GM18907 (cell line): Measurements from ENCODE around the gene RBSN.

ENCODE experiments used
- ATAC-seq: cut with Tn5 transposase; IDR thresholded peaks from one replicate; pipeline ENCODE4 v1.9.1; 2021; ENCODE audit warnings: mild to moderate bottlenecking, moderate library complexity; ENCODE audit not compliant: unreplicated experiment

Gene RBSN

DNA sequence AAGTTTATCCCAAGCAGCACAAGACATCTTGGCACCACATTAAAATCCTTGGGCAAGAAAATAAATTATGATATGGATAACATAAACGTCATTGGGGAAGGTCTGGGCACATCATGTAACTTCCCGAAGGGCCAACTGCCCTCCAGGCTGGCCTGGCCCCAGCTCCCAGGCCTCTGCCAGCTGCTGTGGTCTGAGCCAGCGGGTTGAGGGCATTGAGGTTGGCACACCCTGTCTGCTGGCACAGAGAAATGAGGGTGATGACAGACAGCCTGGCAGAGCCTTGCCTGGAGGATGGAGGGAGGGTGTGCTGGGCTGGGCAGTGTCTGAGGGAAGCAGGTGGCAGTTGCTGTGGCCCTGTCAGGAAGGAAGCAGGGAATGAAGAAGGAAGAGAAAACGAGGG is 3.3 kb upstream of the RBSN start:
- ATAC-seq: no peak

DNA sequence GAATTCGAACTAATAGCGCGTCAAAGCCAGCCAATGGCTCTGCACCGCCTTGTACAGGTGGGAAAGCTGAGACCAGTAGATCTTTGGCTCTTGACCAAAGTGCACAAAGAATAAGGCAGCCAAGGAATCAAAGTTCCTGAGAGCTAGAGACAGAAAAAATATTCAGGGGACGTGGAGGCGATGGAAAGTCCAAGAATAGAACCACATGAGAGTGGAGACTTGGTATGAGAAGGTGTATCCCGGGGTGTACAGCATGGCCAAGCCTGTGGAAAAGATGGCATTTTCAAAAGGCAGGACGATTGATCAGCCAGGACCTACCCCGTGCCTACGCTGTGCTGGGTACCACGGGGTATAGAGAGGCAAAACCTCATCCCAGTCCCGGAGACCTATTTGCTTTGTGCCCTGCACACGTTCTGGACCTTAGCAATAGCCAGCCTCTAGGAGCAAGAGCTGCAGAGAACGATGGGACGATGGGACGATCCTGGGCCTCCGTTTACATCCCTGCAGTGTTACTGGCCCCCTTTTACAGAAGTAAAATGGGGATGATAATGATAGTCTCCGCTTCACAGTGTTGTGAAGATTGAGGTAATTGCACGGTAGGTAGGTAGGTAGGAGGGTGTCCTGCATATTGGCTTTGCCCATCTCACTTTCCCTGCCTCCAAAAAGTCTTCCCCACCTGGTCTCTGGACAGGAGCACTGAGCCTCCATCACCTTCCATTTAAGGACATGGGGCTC is 583 bp upstream of the RBSN start:
- peak; percentile 28 for ATAC-seq

DNA sequence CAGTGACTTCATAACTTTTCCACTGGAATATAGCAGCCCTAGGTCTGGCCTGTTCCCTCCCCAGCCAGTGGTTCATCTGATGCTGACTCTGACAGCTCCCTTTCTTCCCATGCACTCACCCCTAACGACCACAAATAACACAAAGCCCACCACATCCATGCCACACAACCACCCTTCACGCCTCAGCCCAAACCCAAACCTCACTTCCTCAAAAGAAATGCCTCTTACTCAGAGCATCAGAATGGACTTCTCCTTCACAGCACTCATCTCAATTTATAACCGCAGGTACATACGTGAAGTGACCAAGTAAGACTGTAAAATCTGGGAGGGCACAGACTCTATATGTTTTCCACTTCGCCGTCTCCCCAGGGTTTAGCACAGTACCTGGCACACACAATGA is 1.1 kb downstream of the RBSN start:
- no peak for ATAC-seq

DNA sequence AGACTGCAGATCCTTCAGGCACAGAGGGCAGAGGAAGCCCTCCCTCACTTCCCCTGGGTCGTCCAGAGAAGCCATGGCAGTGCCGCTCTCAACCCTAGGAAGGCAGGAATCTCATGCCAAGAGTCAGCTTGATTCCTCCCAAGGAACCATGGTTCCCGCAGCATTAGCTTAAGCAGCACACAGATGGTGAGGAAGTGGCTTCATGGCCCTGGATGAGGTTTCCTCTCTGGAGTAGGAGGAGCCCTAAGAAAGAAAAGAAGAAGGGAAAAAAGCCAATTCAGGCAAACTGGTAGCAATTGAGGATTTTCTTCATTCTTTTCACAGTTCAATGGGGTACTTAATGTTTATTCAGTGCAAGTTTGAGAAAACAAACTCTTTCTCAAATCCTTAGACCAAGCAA is 2.9 kb downstream of the RBSN start:
- ATAC-seq: no peak

DNA sequence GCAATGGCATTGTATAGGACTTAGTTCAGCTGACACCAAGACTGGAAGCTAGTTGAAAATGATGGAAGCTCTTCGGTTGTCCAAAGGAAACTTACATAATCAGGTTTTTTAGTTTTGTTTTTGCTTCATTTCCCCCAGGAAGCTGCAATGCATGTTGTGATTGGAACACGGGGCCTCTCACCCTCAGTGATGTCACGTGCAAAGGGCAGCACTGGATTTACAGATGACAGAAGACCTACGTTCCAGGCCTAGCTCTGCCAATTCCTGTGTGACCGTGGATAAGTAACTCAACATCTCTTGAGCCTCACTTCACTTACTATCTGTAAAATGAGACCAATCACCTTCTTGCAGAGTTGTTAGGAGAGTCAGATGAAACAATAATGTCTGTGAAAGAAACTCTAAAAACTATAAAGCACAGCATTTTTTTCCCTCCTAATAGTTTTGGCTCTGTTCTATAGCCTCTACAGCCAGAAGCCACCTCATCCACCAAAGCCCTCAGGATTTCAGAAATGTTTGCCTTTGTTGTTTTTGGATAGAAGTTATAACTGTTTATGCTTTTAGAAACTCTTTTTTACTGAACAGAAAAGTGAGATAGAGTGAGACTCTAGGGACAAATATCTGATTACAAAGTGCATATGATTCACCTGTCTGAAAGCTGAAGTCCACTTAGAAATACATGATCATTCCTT is 4.6 kb downstream of the RBSN start:
- no peak for ATAC-seq

DNA sequence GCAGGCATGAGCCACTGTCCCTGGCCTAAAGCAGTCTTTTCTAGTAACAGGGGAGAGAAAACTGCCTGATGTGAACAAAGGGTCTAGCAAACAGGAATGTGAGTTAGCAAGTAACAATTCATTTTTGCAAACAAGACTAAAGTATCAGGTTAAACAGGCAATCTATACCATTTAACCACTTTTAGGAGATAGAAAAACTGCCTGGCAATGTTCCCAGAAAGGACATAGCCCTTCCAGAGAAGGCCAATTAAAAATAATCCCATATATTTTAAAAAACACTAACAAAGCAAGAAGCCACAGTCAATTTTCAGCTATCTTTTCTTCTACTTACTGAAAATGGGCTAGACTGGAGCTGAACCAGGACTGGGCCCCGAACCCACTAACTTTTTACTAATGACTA is 6.3 kb downstream of the RBSN start:
- ATAC-seq: no peak

DNA sequence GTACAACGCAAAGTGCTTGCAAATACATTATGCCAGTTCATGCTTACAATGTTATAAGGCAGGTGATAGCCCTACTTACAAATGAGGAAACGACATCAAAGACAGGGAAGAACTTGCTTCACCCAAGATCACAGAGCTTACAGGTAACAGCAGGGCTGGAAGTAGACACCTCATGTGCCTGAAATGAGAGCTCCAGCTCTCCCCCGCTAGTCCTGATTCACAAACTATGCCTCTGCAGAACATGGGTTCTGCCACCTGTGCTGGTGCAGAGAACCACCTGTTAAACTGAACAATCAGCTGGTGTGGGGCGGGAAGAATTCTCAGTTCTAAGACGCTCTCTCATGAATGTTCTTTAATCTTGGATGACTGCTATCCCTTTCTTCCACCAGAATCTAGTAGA is 7.4 kb downstream of the RBSN start:
- no peak for ATAC-seq

DNA sequence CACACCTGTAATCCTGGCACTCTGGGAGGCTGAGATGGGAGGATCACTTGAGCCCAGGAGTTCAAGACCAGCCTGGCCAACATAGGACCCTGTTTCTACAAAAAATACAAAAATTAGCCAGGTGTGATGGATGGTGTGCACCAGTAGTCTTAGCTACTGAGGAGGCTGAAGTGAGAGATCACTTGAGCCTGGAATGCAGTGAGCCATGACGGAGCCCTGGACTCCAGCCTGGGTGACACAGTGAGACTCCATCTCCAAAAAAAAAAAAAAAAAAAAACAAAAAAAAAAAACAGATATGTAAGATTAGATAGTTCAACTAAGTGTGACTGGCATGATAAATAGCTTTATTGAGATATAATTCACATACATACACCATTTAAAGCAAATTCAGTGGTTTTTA is 9.7 kb downstream of the RBSN start:
- no peak for ATAC-seq

DNA sequence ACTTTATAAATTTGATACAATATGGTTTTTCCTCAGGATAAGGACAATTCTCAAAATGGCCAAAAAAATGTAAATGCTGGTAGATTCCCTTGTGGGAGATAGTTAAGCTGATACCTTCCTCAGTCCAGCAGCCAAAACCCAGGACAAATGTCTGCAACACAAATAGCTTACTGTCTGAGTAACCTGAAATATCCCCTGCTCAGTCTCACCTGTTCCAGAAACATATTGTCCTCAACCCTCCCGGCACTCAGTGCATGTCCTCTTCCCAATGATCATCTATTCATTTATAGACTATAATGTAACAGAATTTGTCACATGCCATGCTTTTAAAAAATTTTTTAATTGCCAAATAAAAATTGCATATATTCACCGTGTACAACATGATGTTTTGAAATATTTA is 12.2 kb downstream of the RBSN start:
- ATAC-seq: no peak

DNA sequence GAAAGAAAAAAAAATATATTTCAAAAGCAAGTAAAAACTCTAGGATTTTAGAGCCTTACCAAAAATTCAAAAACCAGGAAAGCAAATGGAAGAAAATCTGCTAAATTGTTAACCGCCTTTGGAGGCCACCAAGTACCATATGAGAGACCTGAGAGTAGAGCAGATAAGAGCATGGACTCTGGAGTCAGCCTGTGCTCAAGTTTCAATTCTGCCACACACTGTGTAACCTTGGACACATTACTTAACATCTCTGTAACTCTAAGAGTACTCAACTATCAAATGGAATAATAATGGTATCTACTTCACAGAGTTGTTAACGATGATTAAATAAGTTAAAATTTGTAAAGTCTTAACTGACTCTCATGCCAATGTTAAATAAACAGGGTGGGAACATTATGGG is 12.7 kb downstream of the RBSN start:
- ATAC-seq: no peak

DNA sequence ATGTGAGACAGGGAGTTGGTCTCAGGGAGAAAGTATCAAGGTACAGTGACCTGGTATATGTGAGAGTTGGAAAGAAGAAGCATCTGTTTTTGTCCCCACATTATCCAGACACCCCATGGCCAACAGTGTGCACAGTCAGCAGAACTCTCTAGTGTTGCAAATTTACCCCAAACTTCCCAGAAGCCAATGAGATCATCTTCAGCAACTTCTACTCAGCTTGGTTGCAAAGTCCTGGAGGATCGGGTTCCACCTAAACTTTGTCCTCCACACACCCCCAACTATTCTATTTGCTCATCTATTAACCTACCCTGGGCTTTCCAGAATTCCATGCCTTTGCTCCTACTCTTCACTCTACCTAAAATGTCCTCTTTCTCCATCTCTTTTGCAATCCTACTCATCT is 15.7 kb downstream of the RBSN start:
- no peak for ATAC-seq

DNA sequence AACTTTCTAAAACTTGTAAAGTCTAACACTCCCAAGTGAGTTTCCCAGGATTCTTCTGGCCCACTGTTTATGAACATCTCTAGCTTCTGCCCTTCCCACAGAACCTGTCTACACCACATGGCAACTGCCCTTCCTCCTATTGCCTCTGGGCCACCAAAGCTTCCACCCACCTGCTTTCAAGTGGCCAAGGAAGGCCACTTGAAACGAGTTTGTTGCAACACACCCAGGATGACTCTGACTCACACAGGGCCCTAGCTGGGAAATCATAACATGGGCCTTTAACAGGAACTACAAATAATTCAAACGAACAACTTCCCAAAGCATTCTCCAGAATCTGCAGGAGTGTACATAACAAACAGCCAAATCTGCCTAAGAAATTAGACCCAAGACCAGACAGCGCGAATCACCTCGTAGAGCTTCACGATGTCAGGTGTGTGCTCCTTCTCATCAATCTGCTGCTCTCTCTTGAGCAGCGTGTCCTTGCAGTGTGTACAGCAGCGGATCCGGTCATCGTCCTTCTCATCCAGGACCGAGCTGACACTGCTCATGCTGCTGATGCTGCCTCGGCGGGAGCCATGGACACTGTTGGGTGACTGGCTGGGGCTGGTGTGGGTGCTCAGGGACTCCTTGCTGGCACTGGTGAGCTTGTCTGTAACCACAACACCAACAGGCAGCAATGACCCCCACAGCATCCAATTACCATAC is 16.8 kb downstream of the RBSN start:
- no peak for ATAC-seq

DNA sequence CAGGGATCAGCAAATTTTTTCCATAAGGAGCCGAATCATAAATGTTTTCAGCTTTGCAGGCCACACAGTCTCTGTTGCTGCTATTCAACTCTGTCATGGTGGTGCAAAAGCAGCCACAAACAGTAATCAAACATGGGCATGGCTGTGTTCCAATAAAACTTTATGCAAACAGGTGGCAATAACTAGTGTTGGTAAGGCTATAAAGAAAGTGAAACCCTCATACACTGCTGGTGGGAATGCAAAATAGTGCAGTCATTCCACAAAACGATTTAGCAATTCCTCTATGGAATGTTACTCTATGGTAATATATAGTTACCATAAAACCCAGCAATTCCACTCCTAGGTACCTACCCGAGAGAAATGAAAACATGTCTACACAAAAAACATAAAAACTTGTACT is 19.9 kb downstream of the RBSN start:
- ATAC-seq: no peak

DNA sequence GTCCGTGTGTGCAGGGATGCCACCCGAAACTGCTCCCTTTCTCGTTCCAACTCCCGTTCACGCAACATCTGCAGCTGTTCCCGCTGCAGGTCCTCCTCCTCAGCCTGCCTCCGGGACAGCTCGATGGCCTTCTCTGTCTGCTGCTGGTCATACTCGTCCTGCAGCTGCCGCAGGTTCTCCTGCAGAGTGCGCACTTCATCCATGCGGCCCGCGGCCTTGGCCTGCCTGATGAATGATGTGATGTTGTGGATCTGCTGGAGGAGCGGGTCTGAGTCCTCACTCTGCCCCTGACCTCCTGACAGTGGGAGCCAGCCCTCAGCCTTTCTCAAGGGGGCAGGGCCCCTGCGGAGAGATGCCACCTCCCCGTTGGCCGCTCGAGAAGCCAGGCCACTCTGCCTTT is 24.4 kb downstream of the RBSN start:
- ATAC-seq: no peak

DNA sequence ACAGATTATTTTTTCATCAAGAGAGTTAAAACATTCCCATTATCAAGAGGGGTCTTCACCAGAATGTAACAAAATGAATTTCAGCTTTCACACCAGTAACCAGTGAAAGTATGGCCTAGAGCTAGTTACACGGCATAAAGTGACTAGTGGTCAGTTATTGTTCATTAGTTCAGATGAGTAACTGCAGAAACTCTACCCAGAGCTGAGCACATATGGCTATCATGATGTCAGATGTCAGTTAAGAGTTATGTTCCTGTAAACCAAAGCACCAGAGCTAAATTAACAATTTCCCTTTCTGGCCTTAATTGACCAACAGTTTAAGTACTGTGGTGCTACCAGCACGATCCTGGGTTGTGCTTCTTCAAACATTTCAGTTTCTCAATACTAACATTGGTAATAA is 27.2 kb downstream of the RBSN start:
- no peak for ATAC-seq

DNA sequence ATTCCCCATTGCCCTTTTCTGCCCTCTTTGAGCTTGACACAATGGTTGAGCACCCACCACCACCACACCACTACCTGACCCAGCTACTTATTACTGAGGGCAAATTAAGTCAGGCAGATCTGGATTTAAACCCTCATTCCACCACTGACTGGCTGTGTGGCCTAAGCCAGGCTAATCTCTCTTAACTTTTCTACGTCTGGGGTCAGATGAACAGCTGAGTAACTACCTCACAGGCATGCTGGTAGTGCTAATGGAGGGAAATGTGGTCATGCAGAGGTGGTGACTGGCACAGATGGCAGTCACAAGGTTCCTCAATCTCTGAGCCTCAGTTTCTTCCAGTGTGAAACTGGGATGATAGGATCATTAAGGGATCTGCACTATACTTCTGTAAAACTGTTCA is 29.5 kb downstream of the RBSN start:
- no peak for ATAC-seq

DNA sequence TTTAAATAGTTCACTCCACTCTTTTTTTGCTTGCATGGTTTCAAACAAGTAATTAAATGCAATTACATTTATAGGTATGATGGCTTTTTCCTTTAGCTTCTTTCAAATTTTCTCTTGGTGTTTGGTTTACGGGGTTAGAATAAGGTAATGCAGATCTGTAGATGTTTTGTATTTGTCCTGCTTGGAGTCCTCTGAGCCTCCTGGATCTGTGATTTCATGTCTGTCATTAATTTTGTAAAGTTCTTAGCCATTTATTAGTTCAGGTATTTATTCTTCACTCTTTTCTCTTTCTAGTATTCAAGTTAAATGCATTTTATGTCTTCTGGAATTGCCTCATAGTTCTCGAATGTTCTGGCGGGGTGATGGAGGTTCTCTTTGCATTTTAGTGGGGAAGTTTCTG is 32.5 kb downstream of the RBSN start:
- no peak for ATAC-seq

DNA sequence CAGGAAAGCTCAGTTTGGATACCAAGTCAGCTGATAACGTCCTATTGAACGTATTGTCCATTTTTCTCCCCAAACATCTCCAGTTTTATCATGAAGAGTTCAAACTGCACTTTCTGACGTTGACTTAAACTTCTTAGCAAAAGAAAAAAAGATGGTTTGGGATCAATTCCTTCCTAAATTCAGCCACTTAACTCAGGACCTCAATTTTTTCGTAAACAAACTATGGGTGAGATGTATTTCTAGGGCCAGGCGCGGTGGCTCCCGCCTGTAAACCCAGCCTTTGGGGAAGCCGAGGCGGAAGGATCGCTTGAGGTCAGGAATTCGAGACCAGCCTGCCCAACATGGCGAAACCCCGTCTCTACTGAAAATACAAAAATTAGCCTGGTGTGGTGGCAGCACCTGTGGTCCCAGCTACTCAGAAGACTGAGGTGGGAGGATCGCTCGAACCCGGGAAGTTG is 33.4 kb downstream of the RBSN start:
- peak; percentile 10 for ATAC-seq

DNA sequence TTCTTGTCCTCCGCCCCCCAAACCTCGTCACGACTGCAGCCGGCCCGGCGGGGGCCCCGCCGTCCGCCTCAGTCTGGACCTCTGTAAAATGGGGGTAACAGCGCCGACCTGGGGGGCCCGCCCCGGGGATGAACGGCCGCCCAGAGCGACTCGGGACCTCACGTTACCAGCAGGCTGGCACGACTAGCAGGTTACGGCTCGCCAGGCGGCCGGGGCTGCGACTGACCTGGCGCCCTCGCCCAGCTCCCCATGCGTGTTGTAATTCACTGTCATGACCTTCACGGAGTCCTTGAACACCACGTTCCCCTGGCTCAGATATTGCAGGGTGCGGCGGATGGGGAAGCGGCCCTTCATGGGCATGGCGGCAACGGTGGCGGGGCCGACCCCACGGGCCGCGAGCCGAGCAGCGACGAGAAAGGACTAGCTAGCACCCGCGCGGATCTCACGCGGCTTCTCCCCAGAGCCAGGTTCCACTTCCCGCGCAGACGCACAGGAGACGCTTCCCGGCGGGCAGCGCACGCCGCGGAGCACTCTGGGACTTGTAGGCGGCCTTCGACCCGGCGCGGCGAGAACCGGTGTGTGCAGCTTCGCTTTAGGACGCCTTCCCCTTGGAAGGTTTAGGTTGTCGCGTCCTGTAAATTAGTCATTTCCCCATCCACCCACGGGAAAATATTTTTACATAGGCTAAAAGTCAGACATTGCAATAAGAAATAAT is 34.0 kb downstream of the RBSN start, which contains the start of gene MRPS25:
Gene MRPS25 (minus strand): TSS at position 481 of the 715 bp plus-strand sequence. CDS start 121 bp downstream, at position 360.
- ATAC-seq: peak; percentile 96

DNA sequence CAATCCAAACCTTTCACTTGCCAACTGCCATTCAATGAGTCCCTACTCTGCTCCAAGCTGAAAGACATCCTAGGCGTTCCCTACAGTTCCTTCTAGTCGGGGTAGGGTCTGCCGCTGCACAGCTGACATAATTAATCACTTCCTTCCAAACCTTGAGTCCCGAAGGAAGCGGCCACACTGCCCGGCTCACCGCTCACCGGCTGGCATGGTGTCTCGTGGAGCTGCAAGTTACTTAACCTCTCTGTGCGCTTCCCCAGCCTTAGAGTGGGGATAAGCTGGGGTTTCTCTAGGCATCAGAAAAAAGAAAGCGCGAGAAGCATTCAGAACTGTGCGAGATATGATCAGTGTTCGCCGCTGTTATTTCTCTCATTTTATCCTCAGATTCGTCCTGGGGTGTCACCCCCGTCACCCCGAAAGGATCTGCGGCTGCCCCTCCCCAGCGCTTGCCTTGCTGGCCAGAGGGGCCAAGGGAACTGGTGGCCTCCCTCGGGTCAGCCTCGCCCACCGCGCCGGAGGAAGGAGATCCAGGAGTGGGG is 34.6 kb downstream of the RBSN start:
- ATAC-seq: peak; percentile 26

DNA sequence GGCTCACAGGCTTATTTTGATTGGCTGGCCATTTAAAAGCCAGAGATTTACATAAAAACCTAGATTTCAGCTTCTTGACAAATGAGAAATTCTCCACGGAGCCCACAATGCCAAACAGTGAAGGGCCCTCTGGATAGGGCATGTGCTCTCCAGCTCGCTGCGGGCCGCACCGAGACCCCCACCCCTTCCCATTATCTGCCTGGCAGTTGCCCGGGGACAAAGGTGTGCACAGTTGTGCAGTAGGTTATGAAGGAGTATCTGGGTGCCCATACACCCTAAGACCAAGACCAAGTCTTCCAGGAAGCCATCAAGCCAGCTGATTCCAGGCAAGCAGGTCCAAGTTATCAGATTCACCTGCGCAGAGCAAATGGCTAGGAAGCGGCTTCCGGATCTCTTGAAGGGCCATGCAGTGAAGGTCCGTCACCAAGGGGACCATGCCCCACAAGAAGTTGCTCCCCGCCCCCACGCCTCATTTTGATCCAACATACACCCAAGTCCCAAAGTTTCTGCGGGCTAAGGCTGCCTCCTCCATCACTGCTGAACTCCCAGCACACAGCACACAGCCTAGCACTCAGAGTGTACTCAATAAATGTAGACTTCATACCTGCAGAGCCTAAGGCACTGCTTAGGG is 35.2 kb downstream of the RBSN start:
- no peak for ATAC-seq
